NCI-H1105 (cell line): Measurements from ENCODE around the gene SYDE2.
"Not testable (repeated sequence)": the region's sequence is repeated elsewhere in the genome, so short reads cannot be mapped to it uniquely, and the experiment has no call there.

Experiments used
- DNase-seq: peaks from one replicate; lab custom pipeline; 2025; lab: John Stamatoyannopoulos, UW

Gene SYDE2, protein sequence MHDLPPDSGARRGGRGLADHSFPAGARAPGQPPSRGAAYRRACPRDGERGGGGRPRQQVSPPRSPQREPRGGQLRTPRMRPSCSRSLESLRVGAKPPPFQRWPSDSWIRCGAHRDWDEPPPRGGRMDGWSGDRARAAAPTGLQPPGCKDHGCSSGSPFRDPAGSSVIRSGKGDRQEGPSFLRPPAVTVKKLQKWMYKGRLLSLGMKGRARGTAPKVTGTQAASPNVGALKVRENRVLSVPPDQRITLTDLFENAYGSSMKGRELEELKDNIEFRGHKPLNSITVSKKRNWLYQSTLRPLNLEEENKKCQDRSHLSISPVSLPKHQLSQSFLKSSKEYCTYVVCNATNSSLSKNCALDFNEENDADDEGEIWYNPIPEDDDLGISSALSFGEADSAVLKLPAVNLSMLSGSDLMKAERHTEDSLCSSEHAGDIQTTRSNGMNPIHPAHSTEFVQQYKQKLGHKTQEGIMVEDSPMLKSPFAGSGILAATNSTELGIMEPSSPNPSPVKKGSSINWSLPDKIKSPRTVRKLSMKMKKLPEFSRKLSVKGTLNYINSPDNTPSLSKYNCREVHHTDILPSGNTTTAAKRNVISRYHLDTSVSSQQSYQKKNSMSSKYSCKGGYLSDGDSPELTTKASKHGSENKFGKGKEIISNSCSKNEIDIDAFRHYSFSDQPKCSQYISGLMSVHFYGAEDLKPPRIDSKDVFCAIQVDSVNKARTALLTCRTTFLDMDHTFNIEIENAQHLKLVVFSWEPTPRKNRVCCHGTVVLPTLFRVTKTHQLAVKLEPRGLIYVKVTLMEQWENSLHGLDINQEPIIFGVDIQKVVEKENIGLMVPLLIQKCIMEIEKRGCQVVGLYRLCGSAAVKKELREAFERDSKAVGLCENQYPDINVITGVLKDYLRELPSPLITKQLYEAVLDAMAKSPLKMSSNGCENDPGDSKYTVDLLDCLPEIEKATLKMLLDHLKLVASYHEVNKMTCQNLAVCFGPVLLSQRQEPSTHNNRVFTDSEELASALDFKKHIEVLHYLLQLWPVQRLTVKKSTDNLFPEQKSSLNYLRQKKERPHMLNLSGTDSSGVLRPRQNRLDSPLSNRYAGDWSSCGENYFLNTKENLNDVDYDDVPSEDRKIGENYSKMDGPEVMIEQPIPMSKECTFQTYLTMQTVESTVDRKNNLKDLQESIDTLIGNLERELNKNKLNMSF

DNA sequence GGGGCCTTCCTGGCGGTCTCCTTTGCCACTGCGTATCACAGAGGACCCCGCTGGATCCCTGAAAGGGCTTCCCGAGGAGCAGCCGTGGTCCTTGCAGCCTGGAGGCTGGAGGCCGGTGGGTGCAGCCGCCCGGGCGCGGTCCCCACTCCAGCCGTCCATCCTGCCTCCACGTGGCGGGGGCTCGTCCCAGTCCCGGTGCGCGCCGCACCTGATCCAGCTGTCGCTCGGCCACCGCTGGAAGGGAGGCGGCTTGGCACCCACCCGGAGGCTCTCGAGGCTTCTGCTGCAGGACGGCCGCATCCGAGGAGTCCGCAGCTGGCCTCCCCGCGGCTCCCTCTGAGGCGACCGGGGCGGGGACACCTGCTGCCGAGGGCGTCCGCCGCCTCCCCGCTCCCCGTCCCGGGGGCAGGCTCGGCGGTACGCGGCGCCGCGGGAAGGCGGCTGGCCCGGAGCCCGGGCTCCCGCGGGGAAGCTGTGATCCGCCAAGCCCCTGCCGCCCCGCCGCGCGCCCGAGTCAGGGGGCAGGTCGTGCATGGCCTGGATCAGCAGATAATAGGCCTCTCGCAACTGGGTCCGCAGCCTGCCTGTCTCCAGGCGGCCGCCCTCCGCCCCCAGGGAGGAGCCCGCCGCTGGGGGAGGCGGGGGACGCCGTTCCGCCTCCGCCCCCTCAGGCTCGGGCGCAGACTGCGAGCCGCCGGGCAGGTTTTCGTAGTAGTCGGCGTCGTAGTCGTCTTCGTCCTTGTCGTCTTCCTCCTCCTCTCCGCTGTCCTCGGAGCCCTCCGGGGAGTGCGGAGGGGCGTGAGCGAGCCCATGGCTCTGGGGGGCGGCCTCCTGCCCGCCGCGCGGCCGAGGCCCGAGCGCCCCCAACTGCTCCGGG, at the start of gene SYDE2:
TSS of gene SYDE2 (minus strand) at position 554 of the 877 bp plus-strand sequence. CDS start at position 534, 20 bp downstream.
- DNase-seq: peak; percentile 58

DNA sequence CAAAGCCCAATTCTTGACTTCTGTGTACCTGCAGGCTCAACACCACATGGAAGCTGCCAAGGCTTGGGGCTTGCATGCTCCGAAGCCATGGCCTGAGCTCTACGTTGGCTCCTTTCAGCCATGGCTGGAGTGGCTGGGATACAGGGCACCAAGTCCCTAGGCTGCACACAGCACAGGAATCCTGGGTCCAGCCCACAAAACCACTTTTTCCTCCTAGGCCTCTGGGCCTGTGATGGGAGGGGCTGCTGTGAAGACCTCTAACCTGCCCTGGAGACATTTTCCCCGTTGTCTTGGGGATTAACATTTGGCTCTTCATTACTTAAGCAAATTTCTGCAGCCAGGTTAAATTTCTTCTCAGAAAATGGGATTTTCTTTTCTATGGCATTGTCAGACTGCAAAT, 48.2 kb upstream of the SYDE2 start:
- DNase-seq: not testable (repeated sequence)

DNA sequence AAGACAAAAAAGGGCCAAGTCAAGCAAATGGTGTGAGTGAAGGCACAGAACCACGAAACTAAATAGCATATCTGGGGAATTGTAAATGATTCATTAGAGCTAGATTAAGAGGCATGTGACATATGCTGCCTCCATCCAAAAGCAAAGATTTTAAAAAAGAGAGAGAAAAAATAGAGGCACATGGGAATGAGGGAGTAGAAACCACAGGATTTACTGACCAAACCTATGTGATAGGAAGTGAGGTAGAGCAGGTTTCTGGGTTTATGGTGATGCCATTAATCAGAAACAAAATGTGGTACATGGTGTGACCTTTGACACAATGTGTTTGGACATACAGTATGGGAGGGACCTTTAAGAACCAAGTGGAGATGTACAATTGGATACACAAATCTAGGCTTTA, 45.1 kb upstream of the SYDE2 start:
- DNase-seq: no peak

DNA sequence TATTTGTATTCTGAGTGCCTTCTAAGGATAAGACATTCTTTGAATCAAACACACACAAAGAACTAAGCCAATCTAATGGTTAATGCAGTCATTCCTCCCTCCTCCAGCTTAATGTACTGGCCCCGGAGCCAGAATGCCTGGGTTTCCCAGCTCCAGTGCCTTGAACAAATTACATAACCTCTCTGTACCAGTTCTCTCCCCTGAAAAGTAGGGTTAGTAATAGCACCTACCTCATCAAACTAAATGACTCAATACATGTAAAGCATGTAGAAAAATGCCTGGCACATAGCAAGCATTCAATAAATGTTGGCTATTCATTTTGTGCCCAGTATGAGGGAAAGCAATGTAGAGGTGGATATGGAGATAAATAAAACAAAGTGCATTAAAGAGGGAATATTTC, 44.6 kb upstream of the SYDE2 start:
- no peak for DNase-seq

DNA sequence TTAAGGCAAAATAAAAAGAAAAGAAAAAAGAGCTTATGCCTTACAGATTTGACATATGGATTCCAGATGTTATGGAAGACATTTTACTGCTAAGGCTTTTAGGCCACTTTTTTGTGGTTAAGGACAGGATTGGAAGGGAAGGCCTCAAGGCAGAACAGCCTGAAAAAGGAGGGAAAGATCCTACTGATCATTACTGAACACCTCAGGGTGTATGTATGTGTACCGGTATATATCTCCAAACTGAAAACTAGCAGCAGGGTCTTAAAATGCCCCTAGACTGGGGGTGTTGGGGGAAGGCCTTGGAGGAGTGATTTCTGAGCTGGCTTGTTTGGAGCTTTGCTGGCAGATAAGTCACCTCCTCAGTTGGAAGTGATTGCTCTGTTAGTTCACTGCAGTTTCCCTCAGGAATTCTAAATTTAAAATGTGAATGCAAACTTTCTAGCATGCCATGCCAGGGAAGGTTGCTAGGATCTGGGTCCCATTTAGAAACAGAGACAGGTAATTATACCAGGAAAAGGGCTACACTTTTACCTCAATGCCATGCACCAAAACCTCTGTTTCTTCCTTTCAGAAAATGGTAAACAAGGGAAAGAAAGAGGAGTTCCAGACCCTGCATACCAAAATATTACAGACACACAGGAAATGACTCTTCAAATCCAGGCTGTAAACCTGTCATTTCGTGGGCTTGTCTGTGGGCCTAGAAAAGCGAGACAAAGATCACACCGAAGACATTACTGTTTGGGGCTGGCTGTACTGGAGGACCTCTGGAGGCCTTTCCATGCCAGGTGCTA, 43.6 kb upstream of the SYDE2 start:
- no peak for DNase-seq

DNA sequence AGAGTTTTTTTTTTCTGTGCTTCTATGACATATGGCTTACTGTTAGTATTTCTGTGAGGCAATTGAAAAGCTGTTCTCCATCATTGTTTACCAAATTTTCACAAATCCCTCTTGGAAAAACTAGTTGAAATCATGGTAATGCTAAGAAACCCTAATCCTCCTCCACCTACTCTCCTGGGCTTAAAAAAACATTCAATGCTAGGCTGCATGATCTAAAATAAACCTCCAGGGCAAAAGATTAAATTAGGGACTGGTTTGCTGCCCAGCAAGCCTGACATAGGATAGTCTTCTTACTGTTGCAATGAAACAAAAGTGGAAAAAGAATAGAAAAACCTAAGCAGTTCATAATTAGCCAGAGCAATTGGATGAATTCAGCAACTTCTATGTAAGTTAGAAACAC, 42.6 kb upstream of the SYDE2 start:
- no peak for DNase-seq

DNA sequence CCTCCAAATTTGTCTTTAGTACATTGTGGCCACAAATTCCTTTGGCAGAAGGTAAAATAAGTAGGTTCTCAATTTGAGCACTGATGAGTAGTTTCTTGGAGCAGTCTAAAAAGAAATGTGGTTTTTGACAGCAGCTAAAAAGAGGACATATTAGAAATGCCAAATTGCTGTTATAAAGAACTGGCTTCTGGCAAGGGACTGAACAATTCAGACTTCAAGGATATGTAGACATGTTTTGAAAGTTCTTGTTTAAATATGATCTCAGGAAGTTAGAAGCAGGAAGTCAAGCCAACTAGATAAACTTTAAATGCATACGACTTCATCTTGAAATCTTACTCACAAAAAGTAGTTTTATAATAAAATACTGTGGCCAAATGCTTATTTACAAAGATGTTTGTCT, 39.8 kb upstream of the SYDE2 start:
- DNase-seq: no peak

DNA sequence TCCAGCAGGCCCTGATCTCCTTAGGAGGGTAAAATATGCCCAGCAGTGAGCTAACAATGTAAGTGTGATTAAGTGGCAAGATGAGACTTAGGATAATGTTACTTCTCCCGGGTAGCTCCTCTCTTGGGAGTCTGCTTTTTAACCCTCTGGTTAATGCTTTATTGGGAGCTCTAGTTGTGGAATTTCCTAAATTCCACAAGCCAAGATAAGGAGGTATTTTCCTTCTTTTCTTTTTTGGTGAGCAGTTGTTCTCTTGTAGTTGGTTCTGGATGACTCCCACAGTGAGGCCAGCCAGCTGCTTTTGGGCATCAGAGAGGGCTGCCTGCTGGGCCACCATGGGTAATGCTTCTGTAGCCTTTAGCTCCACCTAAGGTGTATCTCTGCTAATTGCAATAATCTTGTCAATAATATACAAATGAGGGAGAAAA, 39.4 kb upstream of the SYDE2 start:
- DNase-seq: no peak

DNA sequence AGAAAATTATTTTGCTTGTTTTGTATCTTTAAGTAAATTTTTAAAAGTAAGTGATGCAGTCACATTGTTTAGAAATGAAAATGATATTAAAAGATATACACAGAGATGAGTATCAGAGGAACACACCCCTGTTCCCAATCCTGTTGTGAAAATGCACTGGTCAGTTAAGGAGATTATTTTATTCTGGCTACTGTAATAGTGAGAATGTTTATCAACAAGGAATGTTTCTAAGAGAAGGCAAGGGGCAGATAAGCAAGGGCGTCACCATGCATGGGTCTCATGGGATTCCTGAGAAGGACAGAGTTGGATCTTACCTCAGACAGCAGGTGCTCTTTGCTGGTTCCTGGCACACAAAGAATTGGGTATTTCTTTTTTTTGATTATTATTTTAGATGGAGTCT, 36.8 kb upstream of the SYDE2 start:
- DNase-seq: no peak

DNA sequence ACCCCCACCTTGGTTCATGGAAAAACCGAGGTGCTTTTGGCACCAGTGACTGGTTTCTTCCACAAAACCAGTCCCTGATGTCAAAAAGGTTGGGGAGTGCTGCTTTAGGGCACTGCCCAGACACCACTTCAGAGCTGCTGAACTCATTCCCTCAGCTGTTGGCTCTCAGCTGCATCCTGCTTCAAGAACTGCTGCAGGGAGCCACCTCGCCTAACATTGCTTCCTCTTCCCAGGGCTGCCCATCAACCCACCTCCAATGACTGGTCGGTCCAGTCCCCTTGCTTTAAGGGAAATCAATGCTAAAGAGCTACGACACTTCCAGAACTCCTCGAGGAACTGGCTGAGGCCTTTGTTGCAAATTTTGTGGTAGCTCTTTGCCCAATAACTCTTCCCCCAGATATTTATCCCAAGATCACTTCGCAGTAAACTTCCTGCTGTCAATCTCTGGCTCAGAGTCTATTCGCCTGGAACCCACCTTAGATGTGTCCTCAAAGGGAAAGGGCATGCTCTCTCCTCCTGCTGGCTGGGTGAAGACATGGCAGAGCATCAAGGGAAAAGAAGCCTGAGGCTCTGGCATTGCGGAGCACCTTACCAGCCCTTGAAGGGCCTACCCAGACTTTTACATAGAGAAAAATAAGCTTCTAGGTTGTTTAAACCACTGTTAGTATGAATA, 29.6 kb upstream of the SYDE2 start:
- DNase-seq: no peak

DNA sequence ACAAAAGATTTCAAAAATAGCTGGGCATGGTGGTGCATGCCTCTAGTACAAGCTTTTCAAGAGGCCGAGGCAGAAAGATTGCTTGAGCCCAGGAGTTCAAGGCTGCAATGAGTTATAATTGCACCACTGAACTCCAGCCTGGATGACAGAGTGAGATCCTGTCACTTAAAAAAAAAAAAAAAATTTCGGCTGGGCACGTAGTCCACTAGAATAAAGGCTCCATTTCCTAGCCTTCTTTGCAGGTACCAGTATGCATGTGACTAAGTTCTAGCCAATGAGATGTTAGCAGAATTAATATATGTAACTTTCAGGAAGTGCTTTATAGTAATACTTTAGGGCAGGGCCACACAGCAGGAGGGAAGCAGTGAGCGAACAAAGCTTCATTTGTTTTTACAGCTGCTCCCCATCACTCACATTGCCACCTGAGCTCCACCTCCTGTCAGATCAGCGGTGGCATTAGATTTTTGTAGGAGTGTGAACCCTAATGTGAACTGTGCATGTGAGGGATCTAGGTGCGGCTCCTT, 28.8 kb upstream of the SYDE2 start:
- DNase-seq: peak; percentile 9

DNA sequence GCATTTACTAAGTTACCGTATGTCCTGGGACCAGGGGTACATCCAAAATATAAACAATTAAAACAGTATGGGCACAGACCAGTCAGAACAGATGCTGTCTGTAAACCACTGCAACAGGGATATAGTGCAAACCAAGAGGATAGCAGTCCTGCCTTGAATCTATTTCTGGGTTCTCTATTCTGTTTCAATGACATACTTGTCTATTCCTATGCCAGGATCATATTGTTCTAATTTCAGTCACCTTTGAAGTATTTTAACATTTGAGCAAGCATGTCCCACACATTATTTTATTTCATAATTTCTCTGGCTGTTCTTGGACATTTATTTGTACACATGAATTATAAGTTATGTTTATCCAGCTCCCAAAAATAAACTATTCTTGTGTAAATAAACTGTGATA, 28.2 kb upstream of the SYDE2 start:
- DNase-seq: no peak

DNA sequence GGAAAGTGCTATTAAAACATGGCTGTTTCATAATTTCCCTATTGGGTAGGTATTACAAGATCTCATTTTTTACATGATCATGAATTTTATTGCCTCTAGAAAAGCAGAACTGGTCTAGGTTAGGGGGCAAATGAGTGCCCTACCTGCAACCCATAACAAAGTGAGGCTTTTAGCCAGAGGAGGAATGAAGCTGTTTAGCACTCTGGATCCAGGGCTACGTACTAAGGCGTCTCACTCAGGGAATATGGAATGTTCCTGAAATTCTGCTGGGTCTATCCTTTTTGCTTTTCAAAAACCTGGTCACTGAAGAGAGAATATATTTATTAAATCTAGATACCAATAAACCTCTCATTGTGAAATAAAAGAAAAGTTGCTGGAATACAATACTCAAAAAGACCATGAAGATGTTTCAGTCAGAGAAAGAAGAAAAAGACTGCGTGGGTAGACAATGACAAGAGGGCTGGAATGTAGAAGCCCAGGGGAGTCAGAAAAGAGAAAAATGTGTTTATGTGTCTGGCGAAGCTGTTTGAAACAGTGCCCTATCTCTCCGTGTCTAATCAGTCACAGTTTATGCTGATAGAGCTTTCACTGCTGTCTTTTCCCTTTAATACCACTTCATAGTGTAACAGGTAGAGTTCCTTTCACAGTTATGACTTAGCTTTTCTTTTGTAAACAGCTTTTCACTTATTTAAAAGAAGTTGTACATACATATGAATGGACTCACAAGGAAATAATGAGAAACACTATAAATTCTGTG, 25.0 kb upstream of the SYDE2 start:
- no peak for DNase-seq

DNA sequence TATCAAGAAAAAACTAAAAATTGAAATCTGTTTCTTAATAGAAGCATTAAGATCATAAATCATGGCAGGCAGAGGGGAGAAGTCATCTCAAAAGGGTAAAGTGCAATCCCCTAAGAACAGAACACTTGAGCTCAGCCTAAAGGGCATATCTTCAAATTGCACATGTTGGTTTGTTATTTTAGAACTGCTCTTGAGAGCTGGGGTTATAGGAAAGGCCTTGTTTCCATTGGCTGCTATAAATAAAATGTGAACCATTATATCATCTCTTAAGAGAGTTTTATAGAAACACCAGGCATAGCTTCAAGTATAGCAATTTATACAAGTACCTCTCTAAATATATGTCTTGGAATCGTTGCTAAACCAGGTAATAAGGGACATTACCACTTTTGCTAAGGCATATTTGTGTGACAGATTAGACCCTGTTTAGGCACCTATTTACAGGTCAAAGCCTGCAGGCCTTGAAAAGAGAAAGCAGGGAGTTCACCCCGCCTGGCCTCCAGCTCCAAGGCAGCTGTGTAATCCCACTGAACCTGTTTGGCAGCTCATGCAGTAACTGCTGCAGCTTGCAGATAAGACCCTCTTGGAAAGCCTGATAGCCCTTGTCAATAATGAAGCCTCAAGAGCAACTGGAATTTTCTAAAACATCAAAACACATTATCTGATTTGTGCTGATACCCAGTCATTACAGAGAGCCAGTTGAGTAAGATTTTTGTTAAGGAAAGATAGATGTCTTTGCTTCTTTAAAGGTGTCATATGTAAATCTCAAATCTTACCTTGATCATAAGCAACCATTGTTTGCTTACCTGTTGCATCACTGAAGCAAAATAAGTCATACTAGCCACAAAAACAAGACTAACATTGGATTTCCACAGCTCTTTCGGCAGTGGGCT, 24.2 kb upstream of the SYDE2 start:
- DNase-seq: peak; percentile 90

DNA sequence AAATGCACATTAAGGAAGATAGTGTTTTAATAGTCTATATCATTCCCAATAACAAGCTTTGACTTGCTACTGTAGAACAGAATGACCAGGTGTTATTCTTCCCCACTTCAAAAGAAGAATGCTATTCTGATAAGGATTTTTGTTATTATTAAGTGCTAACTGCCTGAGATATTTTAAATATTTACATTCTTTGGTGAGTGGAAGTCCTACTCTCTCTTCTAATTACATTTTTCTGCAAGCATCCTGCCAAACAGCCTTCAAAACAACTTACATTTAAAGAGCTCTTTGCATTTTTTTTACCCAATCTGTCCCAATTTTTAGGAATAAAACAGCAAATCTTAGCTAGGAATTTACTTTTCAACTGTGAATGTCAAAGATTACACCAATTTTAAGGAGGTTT, 23.5 kb upstream of the SYDE2 start:
- no peak for DNase-seq

DNA sequence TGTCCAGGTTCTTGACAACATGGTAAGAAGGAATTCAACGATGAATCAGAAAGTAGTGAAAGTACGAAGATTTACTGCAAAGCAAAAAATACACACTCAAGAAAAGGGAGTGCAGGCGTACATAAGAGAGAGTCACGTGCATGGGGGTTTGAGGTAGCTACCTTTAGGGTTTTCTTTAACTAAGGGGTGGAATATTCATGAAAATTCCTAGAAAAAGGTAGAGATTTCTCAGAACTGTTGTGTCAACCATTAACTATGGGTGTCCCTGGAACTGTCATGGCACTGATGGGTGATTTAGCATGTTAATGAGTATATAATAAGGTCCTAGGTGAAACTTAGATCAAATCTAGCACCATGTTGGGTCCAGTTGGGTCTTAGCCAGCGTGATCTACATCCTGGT, 22.5 kb upstream of the SYDE2 start:
- no peak for DNase-seq

DNA sequence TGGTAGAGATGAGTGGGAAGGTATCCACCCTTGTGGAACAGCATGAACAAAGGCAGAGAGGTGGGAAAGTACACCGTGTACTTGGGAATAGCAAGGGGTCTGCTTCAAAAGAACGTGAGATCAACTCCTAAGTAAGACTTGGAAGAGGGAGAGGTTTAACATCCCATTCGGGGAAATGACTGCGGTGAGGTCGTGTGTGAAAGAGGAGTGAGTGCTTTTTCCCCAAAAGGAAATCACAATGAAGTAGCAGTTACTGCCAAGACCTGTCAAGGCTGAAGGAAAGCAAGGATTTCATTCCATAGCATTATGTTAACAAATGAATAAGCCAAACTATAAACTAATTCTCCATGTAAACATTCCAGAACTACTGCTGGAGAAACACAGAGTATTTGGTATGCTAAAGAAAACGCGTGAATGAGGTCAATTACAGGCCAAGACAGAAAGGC, 20.0 kb upstream of the SYDE2 start:
- DNase-seq: no peak
